NCI-H446 treated with DMSO at 0.1 percent for 48 hours (cell line): ENCODE measurements around the gene PTGIS.
A peak's percentile ranks its signal among the peaks of the same experiment; 100 is the strongest.

ENCODE experiments used
- DNase-seq: peaks from one replicate; lab custom pipeline; 2025; lab: John Stamatoyannopoulos, UW

Gene PTGIS

DNA sequence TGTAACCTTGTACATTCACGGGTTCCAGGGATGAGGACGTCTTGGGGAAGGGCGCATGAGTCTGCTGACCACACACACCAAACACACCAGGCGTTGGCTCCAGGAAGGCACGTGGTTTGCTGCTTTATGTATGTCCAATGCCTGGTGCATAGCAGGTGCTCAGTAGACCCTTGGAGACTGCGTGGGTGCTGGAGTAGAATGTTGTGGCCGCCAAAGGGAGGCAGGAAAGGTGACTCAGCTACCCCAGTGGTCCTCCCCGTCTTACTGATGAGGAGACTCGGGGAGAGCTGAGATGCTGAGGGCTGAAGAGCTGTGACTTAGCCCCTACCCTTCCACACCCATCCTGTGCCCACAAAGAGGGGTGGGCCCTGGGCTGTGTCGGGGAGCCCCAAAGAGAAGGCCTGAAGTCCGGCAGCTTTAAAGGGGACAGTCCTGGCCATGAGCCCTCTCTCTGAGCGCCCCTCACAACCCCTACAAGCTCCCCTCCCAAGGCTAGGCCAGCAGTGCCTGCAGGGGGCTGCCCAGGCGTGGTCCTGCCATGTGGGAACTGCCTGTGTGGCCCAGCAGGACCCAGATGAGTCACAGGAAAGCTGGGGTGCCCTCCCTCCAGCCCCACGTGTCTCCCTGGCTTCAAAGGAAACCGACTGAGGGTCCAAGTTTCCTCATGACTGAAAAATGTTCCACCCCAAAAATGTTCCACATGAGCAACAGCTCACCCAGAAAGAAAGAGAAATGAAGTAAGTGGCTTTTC, 28.0 kb upstream of the PTGIS start:
- DNase-seq = no peak

- no peak for DNase-seq
Measured at GRCh38 chr20:49595346-49595745, 27.4 kb upstream of the PTGIS start.

DNA sequence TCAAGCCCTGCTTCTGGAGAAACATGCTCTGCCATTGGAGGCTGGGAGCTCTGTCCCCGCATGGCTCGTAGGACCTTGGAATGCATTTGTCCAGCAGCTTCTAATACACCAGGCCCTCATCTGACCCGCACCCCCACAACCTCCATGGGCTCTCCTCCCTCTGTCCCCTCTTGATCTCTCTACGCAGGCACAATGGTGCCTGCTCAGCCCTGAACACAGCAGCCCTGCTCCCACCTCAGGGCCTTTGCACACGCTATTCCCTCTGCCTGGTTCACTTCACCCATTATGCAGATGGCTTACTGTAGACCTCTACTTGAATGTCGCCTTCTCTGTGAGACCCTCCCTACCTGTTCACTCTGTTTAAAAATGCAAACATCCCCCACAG, 27.0 kb upstream of the PTGIS start:
- DNase-seq = no peak

- no peak for DNase-seq
Measured at GRCh38 chr20:49594143-49594930, 26.4 kb upstream of the PTGIS start.

GRCh38 chr20:49593466-49594142, 25.7 kb upstream of the PTGIS start:
- DNase-seq = no peak

DNA sequence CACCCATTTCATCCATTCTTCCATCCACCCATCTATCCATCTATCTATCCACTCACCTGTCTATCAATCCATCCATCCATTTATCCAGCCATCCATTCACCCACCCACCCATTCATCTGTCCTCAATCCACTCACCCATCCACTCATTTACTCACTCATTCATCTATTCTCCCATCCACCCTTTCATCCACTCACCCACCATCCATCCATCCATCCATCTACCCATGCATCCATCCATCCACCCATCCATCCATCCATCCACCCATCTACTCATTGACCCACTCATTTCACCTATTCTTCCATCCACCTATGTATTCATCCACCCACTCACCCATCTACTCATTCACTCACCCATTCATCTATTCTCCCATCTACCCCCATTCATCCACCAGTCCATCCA, 24.2 kb upstream of the PTGIS start:
- no peak for DNase-seq

GRCh38 chr20:49591217-49591865, 23.4 kb upstream of the PTGIS start:
- DNase-seq = no peak

DNA sequence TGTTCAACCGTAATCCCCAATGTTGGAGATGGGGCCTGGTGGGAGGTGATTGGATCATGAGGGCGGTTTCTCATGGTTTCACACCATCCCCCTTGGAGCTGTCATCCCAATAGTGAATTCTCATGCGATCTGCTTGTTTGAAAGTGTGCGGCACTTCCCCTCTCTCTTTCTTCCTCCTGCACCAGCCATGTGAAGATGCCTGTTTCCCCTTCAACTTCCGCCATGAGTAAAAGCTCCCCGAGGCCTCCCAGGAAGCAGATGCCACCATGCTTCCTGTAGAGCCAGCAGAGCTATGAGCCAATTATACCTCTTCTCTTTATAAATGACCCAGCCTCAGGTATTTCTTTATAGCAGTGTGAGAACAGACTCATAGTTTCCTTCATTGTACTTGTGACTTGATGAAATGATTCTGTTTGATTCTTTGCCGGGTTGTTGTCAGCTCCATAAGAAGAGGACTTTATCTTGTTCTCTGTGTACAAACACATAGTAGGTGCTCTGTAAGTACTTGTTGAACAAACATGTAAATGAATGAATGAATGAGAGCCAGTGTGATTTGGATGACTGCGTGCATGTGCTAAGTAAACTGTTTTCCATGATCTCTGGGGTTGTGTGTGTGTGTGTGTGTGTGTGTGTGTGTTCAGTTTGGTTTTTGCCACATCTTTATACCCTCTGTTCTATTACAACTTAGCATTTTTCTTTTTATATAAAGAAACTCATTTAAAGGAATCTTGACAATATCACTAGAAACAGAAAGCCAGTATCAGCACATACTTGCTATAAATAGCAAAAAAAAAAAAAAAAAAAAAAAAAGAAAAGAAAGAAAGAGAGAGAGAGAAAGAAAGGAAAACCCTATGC, 22.5 kb upstream of the PTGIS start:
- DNase-seq = no peak

GRCh38 chr20:49589747-49590146, 21.8 kb upstream of the PTGIS start:
- no peak for DNase-seq

DNA sequence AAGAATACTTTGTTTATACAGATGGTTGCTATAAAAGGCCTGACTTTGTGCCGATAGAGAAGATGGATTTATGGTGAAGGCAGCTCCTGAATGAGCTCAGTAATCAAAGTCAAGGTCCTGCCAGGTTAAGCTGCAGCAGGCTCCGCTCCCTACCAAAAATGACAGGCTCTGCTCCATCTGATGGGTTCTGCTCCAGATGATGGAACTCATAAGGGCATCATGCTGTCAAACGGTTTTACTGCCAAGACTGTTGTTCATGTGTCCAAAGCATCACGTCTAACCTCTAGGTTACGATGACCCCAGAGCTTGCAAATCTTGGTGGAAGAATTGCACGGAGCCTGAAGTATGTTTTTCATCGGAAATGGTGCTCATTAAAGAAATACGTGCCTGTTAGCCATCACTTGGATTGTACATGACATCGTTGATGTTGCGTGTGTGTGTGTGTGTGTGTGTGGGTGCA, 19.2 kb upstream of the PTGIS start:
- DNase-seq = no peak

DNA sequence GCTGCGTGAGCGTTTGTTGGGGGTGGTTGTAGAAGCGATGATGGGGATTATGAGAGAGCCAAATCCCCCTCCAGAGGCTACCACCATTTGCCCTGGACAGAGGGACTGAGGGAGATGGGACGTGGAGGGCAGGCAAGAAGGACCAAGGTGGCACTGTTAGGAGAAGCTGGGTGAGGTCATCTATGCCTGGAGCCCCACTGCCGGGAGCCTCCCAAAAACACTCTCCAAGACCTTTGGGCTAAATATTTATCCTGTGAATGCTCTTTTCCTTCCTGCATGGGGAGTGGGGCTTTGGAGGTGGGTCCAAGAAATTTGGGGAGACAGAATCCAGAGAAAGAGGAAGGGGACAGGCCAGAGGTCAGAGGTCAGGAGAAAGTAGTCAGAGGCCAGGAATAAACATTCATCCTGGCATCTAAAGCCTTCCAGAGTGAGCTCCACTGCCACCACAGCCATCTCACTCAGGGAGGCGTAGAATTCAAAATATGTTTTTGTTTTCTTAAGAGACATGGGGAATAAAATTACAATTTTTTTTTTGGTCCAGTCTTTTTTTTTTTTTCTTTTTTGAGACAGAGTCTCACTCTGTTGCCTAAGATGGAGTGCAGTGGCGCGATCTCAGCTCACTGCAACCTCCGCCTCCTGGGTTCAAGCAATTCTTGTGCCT, 17.8 kb upstream of the PTGIS start:
- DNase-seq = no peak

GRCh38 chr20:49584418-49585382, 16.8 kb upstream of the PTGIS start:
- no peak for DNase-seq

GRCh38 chr20:49583669-49584417, 15.9 kb upstream of the PTGIS start:
- DNase-seq = peak; percentile 68

- DNase-seq = no peak
Measured at GRCh38 chr20:49583343-49583668, 15.4 kb upstream of the PTGIS start.

- no peak for DNase-seq
Measured at GRCh38 chr20:49582413-49583334, 14.7 kb upstream of the PTGIS start.

- DNase-seq = no peak
Measured at GRCh38 chr20:49581482-49581881, 13.5 kb upstream of the PTGIS start.

DNA sequence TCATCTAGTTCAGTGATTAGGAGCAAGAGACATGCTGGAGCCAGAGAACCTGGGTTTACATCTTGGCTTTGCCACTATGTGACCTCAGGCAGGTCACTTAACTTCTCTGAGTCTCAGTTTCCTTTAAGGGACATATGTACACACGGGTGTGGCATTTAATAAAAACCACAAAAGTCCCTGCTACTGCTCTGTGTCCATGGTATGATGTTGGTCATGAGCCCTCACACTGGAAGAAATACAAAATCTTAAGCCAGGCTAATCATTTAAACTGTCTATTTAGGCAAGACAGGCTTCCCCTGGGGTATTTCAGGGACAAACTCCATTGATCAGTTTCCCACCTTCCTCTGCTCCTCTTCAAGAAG, 12.9 kb upstream of the PTGIS start:
- no peak for DNase-seq
